ENCODE results near the gene PPM1G. TPM values are rescaled to one million over a fixed set of nuclear protein-coding genes. Genes with fewer than 3 reads are reported as not detected.
A peak's percentile ranks its signal among the peaks of the same experiment; 100 is the strongest.

Gene PPM1G
- total and polyA plus RNA-seq, 9 donors = 27.2 to 89.4 (median 48.0) TPM

- Histone ChIP-seq H3K27ac (peak within 1 kb of the TSS in 1 of 2 donors; percentile 10), H3K4me3 (peak within 1 kb of the TSS; percentile 18), H3K4me1 (ENCODE audit: insufficient read depth) (peaks cover 2% of the 10 kb centered on the region), H3K9me3 (no peaks in the 10 kb centered on the region), H3K36me3 (no peaks in the 10 kb centered on the region), H3K27me3 (no peaks in the 10 kb centered on the region)
- DNase-seq = peak; percentile 25 to 70 (median 47)
- no peak for TF ChIP-seq POLR2A (IDR thresholded peaks at IDR 0.05)
- no peak for TF ChIP-seq EP300 (IDR thresholded peaks at IDR 0.05)
- no peak for TF ChIP-seq CTCF (IDR thresholded peaks at IDR 0.05)
- 17 to 39% (median 19%) methylated on average over 73 to 80 of the region's 80 CpGs for WGBS, 3 donors
- intact Hi-C loops (cut with DNase I) = no loop called here
Observed at GRCh38 chr2:27441958-27442919, 32.8 kb upstream of the PPM1G start, which contains the start of gene KRTCAP3. Gene KRTCAP3, plus strand, starts transcription at chr2:27442381. Its CDS starts 32 bp downstream, at chr2:27442413.

GRCh38 chr2:27441226-27441926 is 32.0 kb upstream of the PPM1G start:
- H3K27ac ChIP-seq = peak overlapping the region in 1 of 2 donors; percentile 10
- peak in 1 of 5 donors; percentile 12 for DNase-seq
- no peaks in the 10 kb centered on the region for H3K27me3 ChIP-seq
- intact Hi-C loops (cut with DNase I) = no loop called here
- no peaks in the 10 kb centered on the region for H3K36me3 ChIP-seq
- WGBS, 3 donors = 64 to 72% (median 67%) methylated on average over 10 of the region's 10 CpGs
- peaks cover 2% of the 10 kb centered on the region for H3K4me1 ChIP-seq (ENCODE audit: insufficient read depth)
- TF ChIP-seq EP300 (IDR thresholded peaks at IDR 0.05) (no peak), POLR2A (IDR thresholded peaks at IDR 0.05) (no peak), CTCF (IDR thresholded peaks at IDR 0.05) (no peak)
- H3K4me3 ChIP-seq = no peak overlapping the region
- H3K9me3 ChIP-seq = no peaks in the 10 kb centered on the region

GRCh38 chr2:27435628-27436027 is 26.2 kb upstream of the PPM1G start:
- Histone ChIP-seq H3K27me3 (no peaks in the 10 kb centered on the region), H3K27ac (no peak overlapping the region), H3K9me3 (no peaks in the 10 kb centered on the region), H3K4me1 (ENCODE audit: insufficient read depth) (peaks cover 3% of the 10 kb centered on the region), H3K4me3 (no peak overlapping the region), H3K36me3 (no peaks in the 10 kb centered on the region)
- no peak for TF ChIP-seq CTCF (IDR thresholded peaks at IDR 0.05)
- no peak for TF ChIP-seq POLR2A (IDR thresholded peaks at IDR 0.05)
- no peak for TF ChIP-seq EP300 (IDR thresholded peaks at IDR 0.05)
- peak in 1 of 5 donors; percentile 13 for DNase-seq
- 81 to 89% (median 84%) methylated on average over 6 of the region's 6 CpGs for WGBS, 3 donors
- intact Hi-C loops (cut with DNase I) = no loop called here

- no peak for DNase-seq
- Histone ChIP-seq H3K36me3 (no peaks in the 10 kb centered on the region), H3K27ac (no peak overlapping the region), H3K4me3 (no peak overlapping the region), H3K27me3 (no peaks in the 10 kb centered on the region), H3K9me3 (no peaks in the 10 kb centered on the region), H3K4me1 (ENCODE audit: insufficient read depth) (peaks cover 8% of the 10 kb centered on the region)
- intact Hi-C loops (cut with DNase I) = no loop called here
- TF ChIP-seq POLR2A (IDR thresholded peaks at IDR 0.05) (no peak), EP300 (IDR thresholded peaks at IDR 0.05) (no peak), CTCF (IDR thresholded peaks at IDR 0.05) (no peak)
Observed at GRCh38 chr2:27431395-27431794, 22.0 kb upstream of the PPM1G start.

All from ovary (tissue), 9 donors.